WTC11 (cell line): ENCODE results near the gene HSH2D. TPM values are rescaled to one million over a fixed set of nuclear protein-coding genes. Genes with fewer than 3 reads are reported as not detected.

Experiments used
- ATAC-seq: fragments of 200-7000 bp; cut with Tn5 transposase; 2 replicates; pipeline ENCODE4 v1.10.0; 2021; ENCODE audit warnings: mild to moderate bottlenecking, moderate library complexity
- CTCF ChIA-PET: fragments of 300-600 bp; sonication (Branson Sonifier 250); formaldehyde crosslinking; loops from one replicate; lab custom pipeline; 2021; ENCODE audit warnings: antibody characterized with exemption; lab: Charles Lee
- POLR2A ChIA-PET: fragments of 350-600 bp; sonication (Branson Sonifier 250); formaldehyde crosslinking; loops from one replicate; lab custom pipeline; 2021; ENCODE audit warnings: antibody characterized with exemption; lab: Charles Lee
- DNase-seq: peaks from one replicate; pipeline ENCODE4 v3.0.0; 2021; ENCODE audit warnings: low spot score
- H3K27ac Mint-ChIP-seq: 2 replicates; pipeline ENCODE4 v1.8.0; 2021; ENCODE audit warnings: mixed read lengths
- H3K27me3 Mint-ChIP-seq: 2 replicates; pipeline ENCODE4 v1.8.0; 2021; ENCODE audit warnings: low read depth, mild to moderate bottlenecking, moderate library complexity, mixed read lengths
- H3K36me3 Mint-ChIP-seq: 2 replicates; pipeline ENCODE4 v1.8.0; 2021; ENCODE audit warnings: mixed read lengths
- H3K4me1 Mint-ChIP-seq: 2 replicates; pipeline ENCODE4 v1.8.0; 2022; ENCODE audit warnings: mixed read lengths
- H3K4me3 Mint-ChIP-seq: 2 replicates; pipeline ENCODE4 v1.8.0; 2021; ENCODE audit warnings: mild to moderate bottlenecking, moderate library complexity, mixed read lengths
- H3K9me3 Mint-ChIP-seq: 2 replicates; pipeline ENCODE4 v1.8.0; 2021; ENCODE audit warnings: mixed read lengths
- FOXP1 ChIP-seq: sonication (generic); formaldehyde crosslinking; IDR thresholded peaks from 2 replicates; pipeline ENCODE4 v1.8.0; 2022; ENCODE audit warnings: missing genetic modification reagents, mild to moderate bottlenecking, moderate library complexity, borderline replicate concordance
- HMGA2 ChIP-seq: fragments of 250-450 bp; sonication (Bioruptor Pico); IDR thresholded peaks from 2 replicates; pipeline ENCODE4 v1.4.0; 2021; ENCODE audit warnings: mild to moderate bottlenecking, moderate library complexity
- IRF2 ChIP-seq: sonication (generic); formaldehyde crosslinking; IDR thresholded peaks from 2 replicates; pipeline ENCODE4 v1.8.0; 2022; ENCODE audit warnings: low read depth, missing genetic modification reagents, borderline replicate concordance
- MXD4 ChIP-seq: fragments of 250-450 bp; sonication (Bioruptor Pico); IDR thresholded peaks from 2 replicates; pipeline ENCODE4 v1.8.0; 2021; ENCODE audit warnings: mild to moderate bottlenecking, moderate library complexity, borderline replicate concordance
- NR3C1 ChIP-seq: sonication (generic); formaldehyde crosslinking; conservative IDR thresholded peaks from 2 replicates; pipeline ENCODE4 v1.8.1; 2023; ENCODE audit warnings: low read depth, mild to moderate bottlenecking, missing genetic modification reagents
- RELA ChIP-seq: sonication (generic); formaldehyde crosslinking; IDR thresholded peaks from 2 replicates; pipeline ENCODE4 v1.8.1; 2022; ENCODE audit warnings: missing genetic modification reagents, mild to moderate bottlenecking, borderline replicate concordance
- ZNF121 ChIP-seq: sonication (generic); formaldehyde crosslinking; IDR thresholded peaks from 2 replicates; pipeline ENCODE4 v1.8.0; 2023; ENCODE audit warnings: missing genetic modification reagents
- total RNA-seq: library from RNA; stranded (reverse); gene quantifications from 3 replicates; pipeline ENCODE4 v1.2.3, GENCODE V29; 2021
- TF ChIP-seq, protein P1 (sequence below): sonication (generic); formaldehyde crosslinking; conservative IDR thresholded peaks from 2 replicates; pipeline ENCODE4 v1.8.1; 2023; ENCODE audit warnings: mild to moderate bottlenecking, low read depth, missing genetic modification reagents, moderate library complexity
- TF ChIP-seq, protein P2 (sequence below): fragments of 250-450 bp; sonication (Bioruptor Pico); IDR thresholded peaks from 2 replicates; pipeline ENCODE4 v1.8.0; 2021; ENCODE audit warnings: mild to moderate bottlenecking
- TF ChIP-seq, protein P3 (sequence below): sonication (generic); formaldehyde crosslinking; IDR thresholded peaks from 2 replicates; pipeline ENCODE4 v1.8.1; 2022; ENCODE audit warnings: missing genetic modification reagents, borderline replicate concordance
- TF ChIP-seq, protein P4 (sequence below): sonication (generic); formaldehyde crosslinking; IDR thresholded peaks from 2 replicates; pipeline ENCODE4 v1.8.0; 2022; ENCODE audit warnings: mild to moderate bottlenecking, missing genetic modification reagents
- TF ChIP-seq, protein P5 (sequence below): sonication (generic); formaldehyde crosslinking; IDR thresholded peaks from 2 replicates; pipeline ENCODE4 v1.8.0; 2022; ENCODE audit warnings: mild to moderate bottlenecking, missing genetic modification reagents
- TF ChIP-seq, protein P6 (sequence below): fragments of 250-450 bp; sonication (Bioruptor Pico); conservative IDR thresholded peaks from 2 replicates; pipeline ENCODE4 v1.9.0; 2021; ENCODE audit warnings: mild to moderate bottlenecking

HSH2D gene
- total RNA-seq, 1 experiment from 2014 or later: 1.6 TPM

DNA sequence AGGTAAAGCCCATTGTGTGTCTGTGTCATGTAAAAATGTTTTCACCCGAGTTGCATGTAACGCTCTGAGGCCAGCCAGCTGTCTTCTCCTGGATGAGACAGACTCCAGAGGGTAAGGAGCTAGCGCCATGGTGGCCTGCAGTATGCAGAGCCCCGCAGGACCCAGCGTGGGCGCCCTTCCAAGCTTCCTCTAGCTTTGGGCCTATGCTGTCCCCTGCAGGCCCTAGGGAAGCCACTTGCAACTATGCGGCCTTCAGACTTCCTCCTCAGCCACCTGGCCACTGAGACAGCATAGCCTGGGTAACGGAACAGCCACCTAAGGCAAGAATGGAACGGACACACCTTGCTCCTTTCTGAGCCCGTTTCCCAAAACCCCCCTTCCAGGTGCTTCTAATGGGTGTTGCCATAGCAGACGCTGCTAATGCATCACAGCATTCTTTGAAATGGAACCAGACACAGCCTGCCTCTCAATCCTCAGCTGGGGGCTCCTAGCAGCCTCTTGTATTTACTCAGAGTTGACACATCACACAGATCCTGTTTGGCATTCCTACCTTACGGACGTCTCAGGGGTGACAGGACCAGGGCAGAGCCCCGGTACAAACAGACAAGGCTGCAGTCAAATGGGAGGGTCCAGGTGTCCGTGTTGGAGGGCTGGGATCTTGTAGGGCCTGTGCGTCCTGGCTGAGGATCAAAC, 47.9 kb downstream of the HSH2D start (continued):
- TF ChIP-seq, protein P1, sequence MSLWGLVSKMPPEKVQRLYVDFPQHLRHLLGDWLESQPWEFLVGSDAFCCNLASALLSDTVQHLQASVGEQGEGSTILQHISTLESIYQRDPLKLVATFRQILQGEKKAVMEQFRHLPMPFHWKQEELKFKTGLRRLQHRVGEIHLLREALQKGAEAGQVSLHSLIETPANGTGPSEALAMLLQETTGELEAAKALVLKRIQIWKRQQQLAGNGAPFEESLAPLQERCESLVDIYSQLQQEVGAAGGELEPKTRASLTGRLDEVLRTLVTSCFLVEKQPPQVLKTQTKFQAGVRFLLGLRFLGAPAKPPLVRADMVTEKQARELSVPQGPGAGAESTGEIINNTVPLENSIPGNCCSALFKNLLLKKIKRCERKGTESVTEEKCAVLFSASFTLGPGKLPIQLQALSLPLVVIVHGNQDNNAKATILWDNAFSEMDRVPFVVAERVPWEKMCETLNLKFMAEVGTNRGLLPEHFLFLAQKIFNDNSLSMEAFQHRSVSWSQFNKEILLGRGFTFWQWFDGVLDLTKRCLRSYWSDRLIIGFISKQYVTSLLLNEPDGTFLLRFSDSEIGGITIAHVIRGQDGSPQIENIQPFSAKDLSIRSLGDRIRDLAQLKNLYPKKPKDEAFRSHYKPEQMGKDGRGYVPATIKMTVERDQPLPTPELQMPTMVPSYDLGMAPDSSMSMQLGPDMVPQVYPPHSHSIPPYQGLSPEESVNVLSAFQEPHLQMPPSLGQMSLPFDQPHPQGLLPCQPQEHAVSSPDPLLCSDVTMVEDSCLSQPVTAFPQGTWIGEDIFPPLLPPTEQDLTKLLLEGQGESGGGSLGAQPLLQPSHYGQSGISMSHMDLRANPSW (CRISPR knock-in tag): no peak

DNA sequence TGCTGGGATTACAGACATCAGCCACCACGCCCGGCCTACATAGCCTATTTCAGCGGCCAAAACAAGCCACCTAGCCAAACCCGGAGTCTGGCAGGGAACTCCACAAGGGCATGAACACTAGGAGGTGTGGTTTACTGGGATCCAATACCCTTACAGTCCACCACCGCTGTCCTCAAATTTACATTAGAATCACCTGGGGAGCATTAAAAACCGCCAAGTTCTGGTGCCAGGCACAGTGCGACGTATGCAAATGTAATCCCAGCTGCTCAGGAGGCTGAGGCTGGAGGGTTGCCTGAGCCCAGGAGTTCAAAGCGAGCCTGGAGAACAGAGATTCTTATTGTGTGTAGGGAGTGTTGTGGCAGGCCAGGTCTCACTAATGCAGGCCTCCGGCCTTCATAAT, 50.0 kb downstream of the HSH2D start:
- Mint-ChIP-seq H3K9me3 (no peaks in the 10 kb centered on the region), H3K4me3 (no peak overlapping the region), H3K36me3 (peaks cover 25% of the 10 kb centered on the region), H3K27me3 (no peaks in the 10 kb centered on the region; the same call in 1 of the 2 replicates), H3K4me1 (peaks cover 13% of the 10 kb centered on the region), H3K27ac (peak overlapping the region; percentile 78; the same call in 1 of the 2 replicates)
- peak; percentile 68 for ATAC-seq
- DNase-seq: peak; percentile 41
- CTCF ChIA-PET: interaction anchor here (1.0 to 2.4 kb wide), 4 partner anchors 8 to 190 kb away, joined by 5 to 16 read pairs (median 7); partner anchors contain the start of genes FAM32A and RAB8A
- POLR2A ChIA-PET: no interaction called here
- TF ChIP-seq, protein P2, sequence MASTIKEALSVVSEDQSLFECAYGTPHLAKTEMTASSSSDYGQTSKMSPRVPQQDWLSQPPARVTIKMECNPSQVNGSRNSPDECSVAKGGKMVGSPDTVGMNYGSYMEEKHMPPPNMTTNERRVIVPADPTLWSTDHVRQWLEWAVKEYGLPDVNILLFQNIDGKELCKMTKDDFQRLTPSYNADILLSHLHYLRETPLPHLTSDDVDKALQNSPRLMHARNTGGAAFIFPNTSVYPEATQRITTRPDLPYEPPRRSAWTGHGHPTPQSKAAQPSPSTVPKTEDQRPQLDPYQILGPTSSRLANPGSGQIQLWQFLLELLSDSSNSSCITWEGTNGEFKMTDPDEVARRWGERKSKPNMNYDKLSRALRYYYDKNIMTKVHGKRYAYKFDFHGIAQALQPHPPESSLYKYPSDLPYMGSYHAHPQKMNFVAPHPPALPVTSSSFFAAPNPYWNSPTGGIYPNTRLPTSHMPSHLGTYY (CRISPR knock-in tag): no peak
- TF ChIP-seq, protein P3, sequence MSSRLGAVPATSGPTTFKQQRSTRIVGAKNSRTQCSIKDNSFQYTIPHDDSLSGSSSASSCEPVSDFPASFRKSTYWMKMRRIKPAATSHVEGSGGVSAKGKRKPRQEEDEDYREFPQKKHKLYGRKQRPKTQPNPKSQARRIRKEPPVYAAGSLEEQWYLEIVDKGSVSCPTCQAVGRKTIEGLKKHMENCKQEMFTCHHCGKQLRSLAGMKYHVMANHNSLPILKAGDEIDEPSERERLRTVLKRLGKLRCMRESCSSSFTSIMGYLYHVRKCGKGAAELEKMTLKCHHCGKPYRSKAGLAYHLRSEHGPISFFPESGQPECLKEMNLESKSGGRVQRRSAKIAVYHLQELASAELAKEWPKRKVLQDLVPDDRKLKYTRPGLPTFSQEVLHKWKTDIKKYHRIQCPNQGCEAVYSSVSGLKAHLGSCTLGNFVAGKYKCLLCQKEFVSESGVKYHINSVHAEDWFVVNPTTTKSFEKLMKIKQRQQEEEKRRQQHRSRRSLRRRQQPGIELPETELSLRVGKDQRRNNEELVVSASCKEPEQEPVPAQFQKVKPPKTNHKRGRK (CRISPR knock-in tag): no peak
- TF ChIP-seq IRF2 (CRISPR knock-in tag): no peak
- TF ChIP-seq, protein P4, sequence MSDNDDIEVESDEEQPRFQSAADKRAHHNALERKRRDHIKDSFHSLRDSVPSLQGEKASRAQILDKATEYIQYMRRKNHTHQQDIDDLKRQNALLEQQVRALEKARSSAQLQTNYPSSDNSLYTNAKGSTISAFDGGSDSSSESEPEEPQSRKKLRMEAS (CRISPR knock-in tag): no peak
- no peak for TF ChIP-seq HMGA2 (CRISPR knock-in tag)
- no peak for TF ChIP-seq ZNF121 (CRISPR knock-in tag)
- no peak for TF ChIP-seq NR3C1
- TF ChIP-seq FOXP1: no peak
- no peak for TF ChIP-seq MXD4 (CRISPR knock-in tag)
- TF ChIP-seq, protein P5, sequence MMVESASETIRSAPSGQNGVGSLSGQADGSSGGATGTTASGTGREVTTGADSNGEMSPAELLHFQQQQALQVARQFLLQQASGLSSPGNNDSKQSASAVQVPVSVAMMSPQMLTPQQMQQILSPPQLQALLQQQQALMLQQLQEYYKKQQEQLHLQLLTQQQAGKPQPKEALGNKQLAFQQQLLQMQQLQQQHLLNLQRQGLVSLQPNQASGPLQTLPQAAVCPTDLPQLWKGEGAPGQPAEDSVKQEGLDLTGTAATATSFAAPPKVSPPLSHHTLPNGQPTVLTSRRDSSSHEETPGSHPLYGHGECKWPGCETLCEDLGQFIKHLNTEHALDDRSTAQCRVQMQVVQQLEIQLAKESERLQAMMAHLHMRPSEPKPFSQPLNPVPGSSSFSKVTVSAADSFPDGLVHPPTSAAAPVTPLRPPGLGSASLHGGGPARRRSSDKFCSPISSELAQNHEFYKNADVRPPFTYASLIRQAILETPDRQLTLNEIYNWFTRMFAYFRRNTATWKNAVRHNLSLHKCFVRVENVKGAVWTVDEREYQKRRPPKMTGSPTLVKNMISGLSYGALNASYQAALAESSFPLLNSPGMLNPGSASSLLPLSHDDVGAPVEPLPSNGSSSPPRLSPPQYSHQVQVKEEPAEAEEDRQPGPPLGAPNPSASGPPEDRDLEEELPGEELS (CRISPR knock-in tag): no peak
- TF ChIP-seq, protein P6, sequence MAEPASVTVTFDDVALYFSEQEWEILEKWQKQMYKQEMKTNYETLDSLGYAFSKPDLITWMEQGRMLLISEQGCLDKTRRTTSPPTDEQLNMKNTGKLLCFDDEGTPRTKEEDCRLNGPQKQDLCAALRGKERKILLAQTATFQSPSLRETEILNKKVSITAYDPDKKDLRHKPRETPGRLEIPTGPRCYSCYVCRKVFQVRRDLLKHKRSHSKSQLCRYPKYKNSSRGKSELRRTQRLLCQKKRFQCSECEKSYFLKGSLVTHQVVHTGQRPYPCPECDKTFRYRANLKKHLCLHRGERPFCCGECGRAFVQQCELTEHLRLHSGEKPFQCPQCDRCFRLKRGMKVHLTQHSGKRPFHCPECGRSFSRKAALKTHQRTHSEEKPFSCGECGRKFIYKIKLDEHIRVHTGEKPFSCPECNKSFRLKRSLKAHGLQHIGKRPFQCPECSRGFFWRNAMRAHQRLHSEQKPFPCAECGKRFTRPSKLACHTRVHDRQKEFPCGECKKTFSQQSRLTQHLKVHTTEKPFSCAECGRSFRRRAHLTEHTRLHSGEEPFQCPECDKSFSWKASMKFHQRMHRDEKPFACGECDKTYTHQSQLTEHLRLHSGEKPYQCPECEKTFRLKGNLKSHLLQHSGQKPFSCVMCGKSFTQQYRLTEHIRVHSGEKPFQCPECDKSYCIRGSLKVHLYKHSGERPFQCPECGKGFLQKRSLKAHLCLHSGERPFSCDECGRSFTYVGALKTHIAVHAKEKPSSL (CRISPR knock-in tag): no peak
- no peak for TF ChIP-seq RELA
